GM23248 (cell line): ENCODE measurements around the gene NFATC2.

Experiments
- EZH2 ChIP-seq: fragments of 200-600 bp; sonication (generic); IDR thresholded peaks from 2 replicates; pipeline ENCODE4 v1.6.1; 2018; ENCODE audit warnings: antibody characterized with exemption, mild to moderate bottlenecking; ENCODE audit not compliant: insufficient read depth, poor library complexity, severe bottlenecking
- EZH2phosphoT487 ChIP-seq: fragments of 200-600 bp; sonication (generic); IDR thresholded peaks from 2 replicates; pipeline ENCODE4 v1.6.1; 2018; ENCODE audit warnings: antibody characterized with exemption, moderate library complexity, mild to moderate bottlenecking, low read depth; ENCODE audit not compliant: insufficient read depth

GRCh38 chr20:51496964-51497363 is 45.6 kb downstream of the NFATC2 start:
- TF ChIP-seq EZH2 (no peak), EZH2phosphoT487 (no peak)
